GM21825 (cell line): ENCODE data around the gene FAT1.

ENCODE experiments used
- ATAC-seq: cut with Tn5 transposase; IDR thresholded peaks from one replicate; pipeline ENCODE4 v1.9.1; 2021; ENCODE audit warnings: mild to moderate bottlenecking, moderate library complexity; ENCODE audit not compliant: unreplicated experiment

Gene FAT1

DNA sequence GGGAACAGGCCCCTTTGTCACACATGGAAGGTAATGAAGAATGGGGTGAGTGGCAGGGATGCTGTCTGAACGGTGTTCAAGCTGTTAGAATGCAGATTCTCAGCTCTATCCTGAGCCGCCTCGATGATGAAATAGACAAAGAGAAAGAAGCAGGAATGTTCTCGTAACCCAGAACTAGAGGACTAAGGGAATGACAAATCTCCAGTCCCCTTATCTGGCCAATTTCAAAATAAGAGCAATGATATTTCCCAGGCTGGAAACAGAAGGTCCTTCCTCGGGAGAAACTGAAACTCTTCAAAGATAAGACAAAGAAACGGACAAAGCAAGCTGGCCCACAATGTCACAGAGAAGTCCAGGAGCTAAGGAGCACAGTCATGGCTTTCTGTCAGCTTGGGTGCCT lies 138.7 kb downstream of the FAT1 start:
- no peak for ATAC-seq

DNA sequence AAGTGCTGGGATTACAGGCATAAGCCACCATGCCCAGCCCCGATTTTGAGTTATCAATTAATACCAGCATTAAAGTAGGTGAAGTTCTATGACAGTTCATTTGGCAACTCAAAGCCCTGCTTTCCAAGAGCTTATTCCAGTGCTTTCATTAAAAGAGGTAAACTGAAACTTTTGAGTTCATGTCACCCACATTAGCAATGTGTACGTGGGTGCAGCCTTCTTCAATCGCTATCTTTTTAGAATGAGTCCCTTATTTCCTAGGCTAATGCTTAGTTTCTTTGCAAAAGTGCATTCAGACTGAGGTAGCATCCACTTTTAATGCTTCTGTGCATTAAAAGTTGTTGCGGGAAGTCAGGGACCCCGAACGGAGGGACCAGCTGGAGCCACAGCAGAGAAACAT lies 142.2 kb downstream of the FAT1 start:
- no peak for ATAC-seq

DNA sequence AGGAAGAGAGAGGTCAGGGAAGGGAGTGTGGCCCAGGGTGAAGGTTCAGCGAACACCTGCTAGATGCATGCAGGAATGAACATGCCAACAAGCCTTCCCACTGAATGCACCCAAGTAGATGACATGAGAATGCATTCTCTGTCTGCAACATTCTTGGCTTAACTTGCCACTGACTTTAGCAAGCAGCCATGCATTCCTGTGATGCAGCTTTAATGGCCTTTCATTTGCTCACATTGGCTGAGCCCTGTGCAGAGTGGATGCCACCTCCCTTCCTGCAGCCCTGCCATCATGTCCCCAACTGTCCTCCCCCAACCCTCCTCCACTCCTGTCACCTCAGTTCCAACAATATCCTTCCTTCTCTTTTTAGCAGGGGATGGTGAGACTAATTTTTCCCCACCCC lies 143.0 kb downstream of the FAT1 start:
- no peak for ATAC-seq

GRCh38 chr4:186570193-186570996 lies 153.3 kb downstream of the FAT1 start:
- ATAC-seq = no peak

GRCh38 chr4:186569533-186570192 lies 154.0 kb downstream of the FAT1 start:
- no peak for ATAC-seq

DNA sequence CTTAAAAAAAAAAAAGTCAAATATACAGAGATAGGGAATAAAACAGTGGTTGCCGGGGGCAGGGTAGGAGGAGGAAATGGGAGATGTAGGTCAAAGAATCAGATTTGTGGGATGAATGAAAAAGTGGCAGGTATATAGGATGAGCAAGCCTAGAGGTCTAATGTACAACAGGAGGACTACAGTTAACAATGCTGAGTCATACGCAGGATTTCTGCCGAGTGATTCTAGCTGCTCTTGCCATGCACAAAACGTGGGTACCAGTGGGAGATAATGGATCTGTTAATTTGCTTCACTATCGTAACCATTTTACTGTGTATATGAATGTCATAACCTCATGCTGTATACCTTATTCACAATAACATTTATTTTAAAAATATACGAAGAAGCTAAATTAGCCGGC lies 157.6 kb downstream of the FAT1 start:
- no peak for ATAC-seq

DNA sequence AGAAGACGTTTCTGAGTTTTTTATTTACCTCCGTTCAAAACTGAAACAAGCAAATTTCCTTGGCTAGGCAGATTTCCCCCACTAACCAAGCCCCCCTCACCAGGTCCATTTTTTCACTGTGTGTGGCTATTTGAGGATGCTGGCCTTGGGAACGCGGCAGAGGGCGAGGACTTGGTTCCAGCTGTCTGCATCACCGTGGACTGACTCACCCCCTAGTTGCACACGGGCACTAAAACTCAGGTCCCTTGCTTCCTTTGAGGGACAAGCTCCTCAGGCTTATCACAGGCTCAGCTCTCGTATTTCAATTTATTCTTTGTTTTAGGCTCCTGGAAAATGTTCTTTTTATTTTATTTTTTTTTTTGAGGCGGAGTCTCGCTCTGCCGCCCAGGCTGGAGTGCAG lies 159.9 kb downstream of the FAT1 start:
- no peak for ATAC-seq

DNA sequence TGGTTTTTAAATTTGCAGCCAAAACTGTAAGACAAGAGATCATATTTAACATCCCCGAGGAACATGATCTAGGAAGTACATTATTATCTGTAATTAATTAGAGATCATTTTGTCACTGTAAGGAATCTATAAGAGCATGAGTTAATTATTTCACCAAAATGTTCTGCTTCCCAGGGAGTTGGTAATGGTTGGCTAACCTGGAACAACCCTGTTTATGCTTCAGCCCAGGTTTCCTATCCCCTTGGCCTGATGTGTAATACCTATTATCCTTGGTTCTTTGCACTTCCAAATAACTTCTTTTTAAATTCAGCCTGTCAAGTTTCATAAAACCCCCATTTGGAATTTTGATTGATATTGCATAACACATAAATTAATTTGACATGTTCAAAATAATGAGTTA lies 161.9 kb downstream of the FAT1 start:
- no peak for ATAC-seq

GRCh38 chr4:186560647-186561046 lies 163.0 kb downstream of the FAT1 start:
- no peak for ATAC-seq

DNA sequence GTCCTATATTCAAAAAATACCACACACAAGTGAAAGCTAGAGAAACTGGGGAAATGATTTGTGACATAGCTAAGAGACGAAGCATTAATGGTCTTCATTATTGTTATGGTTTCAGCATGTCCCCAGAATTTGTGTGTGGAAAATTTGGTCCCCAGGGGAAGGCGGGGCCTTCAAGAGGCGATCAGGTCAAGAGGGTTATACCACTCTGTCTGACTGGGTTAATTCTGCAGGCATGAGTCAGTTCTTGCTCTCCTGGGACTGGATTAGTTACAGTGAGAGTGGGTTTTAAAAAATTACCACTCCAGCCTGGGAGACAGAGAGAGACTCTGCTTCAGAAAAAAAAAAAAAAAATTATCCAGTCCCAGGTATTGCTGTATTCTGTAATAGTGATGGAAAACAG lies 166.2 kb downstream of the FAT1 start:
- no peak for ATAC-seq

DNA sequence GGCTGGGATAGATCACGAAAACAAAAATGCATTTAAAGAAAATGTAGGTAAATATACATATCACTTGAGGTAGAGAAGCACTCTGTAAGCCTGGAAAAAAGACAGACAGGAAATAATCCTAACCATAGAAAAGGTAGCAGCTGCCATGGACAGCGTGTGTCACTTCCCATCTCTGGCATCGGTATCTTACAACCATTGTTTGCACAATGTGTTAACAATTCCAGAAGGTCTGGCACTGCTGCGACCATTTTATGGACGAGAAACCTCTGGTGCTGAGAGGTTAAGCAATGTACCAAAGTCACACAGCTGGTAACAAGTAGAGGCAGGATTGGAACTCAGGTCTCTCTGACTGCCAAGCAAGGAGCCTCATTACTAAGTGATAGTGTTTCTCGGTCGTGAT lies 166.6 kb downstream of the FAT1 start:
- ATAC-seq = no peak

DNA sequence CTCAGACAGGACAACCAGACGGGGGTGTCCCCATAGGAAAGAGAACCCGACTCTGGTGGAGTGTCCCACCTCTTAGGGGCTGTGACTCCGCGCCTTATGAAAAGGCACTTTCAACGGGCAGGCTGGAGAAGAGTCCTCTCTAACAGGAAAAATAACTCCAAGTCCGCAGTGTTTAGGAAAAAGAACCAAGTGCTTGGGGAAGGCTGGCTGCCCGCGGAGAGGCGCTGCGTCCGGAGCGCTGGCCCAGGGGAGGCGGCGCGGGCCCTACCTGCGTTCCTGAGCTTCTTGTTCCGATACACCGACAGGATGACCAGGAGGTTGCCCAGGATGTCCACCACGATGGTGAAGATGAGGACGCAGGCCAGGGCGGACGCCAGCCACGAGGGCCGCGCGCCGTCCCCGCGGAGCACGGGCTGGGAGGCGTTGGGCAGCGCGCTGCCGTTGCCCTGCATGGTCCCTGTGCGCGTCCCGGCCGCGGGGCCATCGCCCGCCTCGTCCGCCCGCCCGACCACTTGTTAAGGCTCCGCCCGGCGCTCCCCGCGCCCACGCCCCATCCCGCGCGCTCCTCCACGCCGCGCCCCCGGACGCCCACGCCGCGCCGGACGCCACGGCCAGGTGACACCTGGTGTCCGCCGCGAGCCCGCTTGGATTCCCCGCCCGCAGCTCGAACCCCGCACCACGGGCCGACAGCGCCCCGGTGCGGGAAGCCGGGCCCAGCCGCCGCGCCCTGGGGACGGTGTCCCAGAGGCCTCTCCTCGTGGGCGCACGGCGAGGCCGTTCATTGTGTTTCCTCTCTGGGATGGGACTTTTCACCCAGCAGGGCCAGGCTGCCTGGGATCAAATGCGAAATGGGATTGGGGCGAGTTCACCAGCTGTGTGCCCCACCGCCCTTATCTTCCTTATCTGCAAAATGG lies 168.5 kb downstream of the FAT1 start, which contains the start of gene MTNR1A:
MTNR1A (minus strand) TSS at position 654 of the 914 bp plus-strand sequence; CDS start at position 452, 202 bp downstream.
- ATAC-seq = no peak

GRCh38 chr4:186554539-186554913 lies 169.1 kb downstream of the FAT1 start:
- no peak for ATAC-seq

DNA sequence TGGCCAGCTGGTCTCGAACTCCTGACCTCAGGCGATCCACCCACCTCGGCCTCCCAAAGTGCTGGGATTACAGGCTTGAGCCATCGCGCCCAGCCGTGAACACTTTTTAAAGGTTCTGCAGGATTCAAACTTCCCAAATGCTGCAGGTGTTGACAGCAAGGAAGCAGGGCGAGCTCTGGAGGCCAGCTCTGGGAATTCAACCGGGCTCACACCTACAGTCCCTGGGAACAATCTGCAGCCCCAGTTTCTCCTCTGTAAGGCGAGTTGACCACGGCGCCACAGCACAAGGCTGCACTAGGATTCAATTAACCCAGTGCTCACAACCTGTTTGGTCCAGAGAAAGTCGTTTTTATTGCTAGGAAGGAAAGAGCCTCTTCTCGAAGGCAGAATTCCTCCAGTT lies 169.9 kb downstream of the FAT1 start:
- ATAC-seq = no peak

DNA sequence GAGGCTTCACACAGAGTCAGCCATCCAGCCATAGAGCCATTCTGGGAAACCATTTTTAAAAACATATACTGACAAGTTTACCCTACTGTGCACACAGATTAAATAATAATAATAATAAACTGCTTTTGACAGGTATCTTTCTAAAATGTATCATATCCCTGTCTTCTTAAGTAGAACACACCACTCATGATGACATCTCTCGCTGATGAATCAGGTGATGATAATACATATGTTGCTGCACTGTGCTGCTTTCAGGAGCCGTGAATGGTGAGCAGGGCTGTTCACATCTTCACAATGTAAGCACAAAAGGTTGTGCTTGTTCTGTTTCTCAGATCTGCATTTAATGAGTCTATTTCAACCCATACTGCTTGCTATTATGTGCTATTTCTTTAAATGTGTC lies 171.8 kb downstream of the FAT1 start:
- no peak for ATAC-seq

- no peak for ATAC-seq
Observed at GRCh38 chr4:186545436-186545835, 178.2 kb downstream of the FAT1 start.

DNA sequence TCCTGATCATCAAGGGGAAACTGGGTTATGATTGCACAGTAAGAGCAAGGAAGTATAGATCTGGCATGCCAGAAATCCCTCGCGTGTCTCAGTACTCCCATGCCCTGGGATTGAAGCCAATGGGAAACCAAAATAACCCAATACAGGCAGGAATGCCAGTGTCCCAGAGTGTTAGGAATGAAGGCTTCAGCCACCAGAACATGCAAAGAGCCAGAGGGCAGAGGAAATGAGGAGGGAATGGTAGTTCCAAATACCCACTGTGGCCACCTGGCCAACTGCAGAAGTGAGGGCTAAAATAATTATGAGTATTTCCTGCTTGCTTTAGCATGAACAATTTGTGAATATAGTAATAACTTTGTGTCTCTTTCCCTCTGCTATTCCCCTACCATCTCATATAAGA lies 180.4 kb downstream of the FAT1 start:
- no peak for ATAC-seq

- no peak for ATAC-seq
Observed at GRCh38 chr4:186541801-186542200, 181.9 kb downstream of the FAT1 start.

DNA sequence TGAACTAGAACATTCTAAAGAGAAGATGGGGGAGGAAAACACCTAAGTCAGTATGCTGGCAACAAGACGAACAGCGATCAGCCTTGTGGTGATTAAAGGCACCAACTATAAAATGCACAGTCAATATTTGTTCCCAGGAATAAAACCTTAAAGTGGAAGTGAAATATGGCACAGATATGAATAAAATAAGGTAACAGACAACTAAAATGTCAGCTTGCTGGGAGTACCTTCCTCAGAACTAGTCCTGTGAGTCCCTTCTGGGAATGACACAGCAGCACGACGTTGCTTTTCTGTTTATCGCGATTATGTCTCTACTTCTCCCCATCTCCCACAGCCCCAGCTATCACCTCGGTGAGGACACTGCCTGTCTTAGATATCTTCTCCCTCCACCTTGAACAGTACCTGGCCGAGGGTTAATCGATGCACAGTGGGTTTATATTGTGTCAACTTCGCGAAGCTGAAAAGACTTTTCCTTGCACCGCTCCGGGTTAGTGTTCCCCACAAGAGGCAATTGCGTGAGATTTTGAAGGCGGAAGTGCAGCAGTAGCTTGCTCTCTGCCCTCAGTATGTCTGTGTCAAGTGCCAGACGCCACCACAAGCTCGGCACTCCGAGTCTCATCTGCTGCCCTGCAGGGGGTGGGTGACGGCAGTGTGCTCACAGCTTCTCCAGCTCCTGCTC lies 185.7 kb downstream of the FAT1 start:
- no peak for ATAC-seq
